ENCODE results near the gene CHFR. TPM values are rescaled to one million over a fixed set of nuclear protein-coding genes. Genes with fewer than 3 reads are reported as not detected.

Gene CHFR
- total RNA-seq, 1 donor = 55.0 TPM

DNA sequence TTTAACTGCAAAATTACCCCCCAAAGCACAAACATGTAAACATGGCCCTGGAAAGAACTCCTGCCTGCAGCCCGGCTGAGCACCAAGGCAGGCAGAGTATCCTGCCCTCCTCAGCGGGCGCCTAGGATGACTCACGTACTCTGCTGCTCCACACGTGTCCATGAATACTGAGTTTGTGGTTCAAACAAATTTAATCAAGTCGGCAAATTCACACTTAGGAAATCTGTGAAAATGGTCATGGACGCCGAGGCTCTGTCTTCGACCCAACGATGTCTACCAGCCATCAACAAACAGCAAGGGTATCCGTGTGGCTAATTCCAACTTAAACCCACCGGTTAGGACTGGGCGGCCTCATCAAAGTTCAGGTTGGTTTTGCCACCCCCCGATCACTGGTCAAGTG, 84.3 kb downstream of the CHFR start:
- TF ChIP-seq, protein P1, sequence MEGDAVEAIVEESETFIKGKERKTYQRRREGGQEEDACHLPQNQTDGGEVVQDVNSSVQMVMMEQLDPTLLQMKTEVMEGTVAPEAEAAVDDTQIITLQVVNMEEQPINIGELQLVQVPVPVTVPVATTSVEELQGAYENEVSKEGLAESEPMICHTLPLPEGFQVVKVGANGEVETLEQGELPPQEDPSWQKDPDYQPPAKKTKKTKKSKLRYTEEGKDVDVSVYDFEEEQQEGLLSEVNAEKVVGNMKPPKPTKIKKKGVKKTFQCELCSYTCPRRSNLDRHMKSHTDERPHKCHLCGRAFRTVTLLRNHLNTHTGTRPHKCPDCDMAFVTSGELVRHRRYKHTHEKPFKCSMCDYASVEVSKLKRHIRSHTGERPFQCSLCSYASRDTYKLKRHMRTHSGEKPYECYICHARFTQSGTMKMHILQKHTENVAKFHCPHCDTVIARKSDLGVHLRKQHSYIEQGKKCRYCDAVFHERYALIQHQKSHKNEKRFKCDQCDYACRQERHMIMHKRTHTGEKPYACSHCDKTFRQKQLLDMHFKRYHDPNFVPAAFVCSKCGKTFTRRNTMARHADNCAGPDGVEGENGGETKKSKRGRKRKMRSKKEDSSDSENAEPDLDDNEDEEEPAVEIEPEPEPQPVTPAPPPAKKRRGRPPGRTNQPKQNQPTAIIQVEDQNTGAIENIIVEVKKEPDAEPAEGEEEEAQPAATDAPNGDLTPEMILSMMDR (IDR thresholded peaks at IDR 0.05; ENCODE audit: extremely low read depth, low read depth, low read length) = no peak
- Histone ChIP-seq H3K36me3 (ENCODE audit: insufficient read depth, low read length) (peaks cover 89% of the 10 kb centered on the region), H3K27ac (ENCODE audit: low read depth, low read length) (peak overlapping the region; percentile 79), H3K4me1 (ENCODE audit: insufficient read depth, low read length) (peaks cover 15% of the 10 kb centered on the region), H3K9me3 (ENCODE audit: low read depth, low read length) (no peaks in the 10 kb centered on the region), H3K4me2 (ENCODE audit: insufficient read depth, low read length) (no peak overlapping the region), H4K20me1 (ENCODE audit: insufficient read depth, low read length) (peaks cover 62% of the 10 kb centered on the region), H2AFZ (ENCODE audit: low read length) (no peak overlapping the region), H3K4me3 (ENCODE audit: insufficient read depth, low read length) (no peak overlapping the region), H3K79me2 (ENCODE audit: insufficient read depth, low read length) (peaks cover 75% of the 10 kb centered on the region), H3K27me3 (ENCODE audit: insufficient read depth, low read length) (no peaks in the 10 kb centered on the region)
- DNase-seq (ENCODE audit: insufficient read length, low spot score, missing footprints) = peak; percentile 88

DNA sequence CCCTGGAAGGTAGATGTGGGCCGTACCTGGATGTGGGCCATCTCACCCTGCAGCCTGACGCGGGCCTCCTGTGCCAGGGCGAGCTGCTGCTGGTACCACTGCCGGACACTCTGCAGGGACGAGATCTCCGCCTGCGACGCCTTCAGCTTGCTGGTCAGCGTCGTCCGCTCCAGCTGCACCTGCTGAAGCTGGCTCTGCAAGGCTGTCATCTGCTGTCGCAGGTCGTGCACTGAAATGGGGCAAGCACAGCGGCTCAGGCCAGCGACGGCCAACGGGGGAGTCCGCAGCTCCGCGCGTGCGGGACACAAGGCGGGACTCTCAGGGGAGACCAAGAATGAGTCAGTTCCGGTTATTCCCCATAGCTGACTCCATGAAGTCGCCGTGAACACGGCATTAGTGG, 85.7 kb downstream of the CHFR start:
- TF ChIP-seq, protein P1 (IDR thresholded peaks at IDR 0.05; ENCODE audit: extremely low read depth, low read depth, low read length) = no peak
- Histone ChIP-seq H3K27me3 (ENCODE audit: insufficient read depth, low read length) (no peaks in the 10 kb centered on the region), H3K4me1 (ENCODE audit: insufficient read depth, low read length) (peaks cover 15% of the 10 kb centered on the region), H3K79me2 (ENCODE audit: insufficient read depth, low read length) (peaks cover 72% of the 10 kb centered on the region), H3K4me3 (ENCODE audit: insufficient read depth, low read length) (no peak overlapping the region), H2AFZ (ENCODE audit: low read length) (no peak overlapping the region), H3K27ac (ENCODE audit: low read depth, low read length) (no peak overlapping the region), H4K20me1 (ENCODE audit: insufficient read depth, low read length) (peaks cover 54% of the 10 kb centered on the region), H3K9me3 (ENCODE audit: low read depth, low read length) (no peaks in the 10 kb centered on the region), H3K36me3 (ENCODE audit: insufficient read depth, low read length) (peaks cover 91% of the 10 kb centered on the region), H3K4me2 (ENCODE audit: insufficient read depth, low read length) (no peak overlapping the region)
- peak; percentile 34 for DNase-seq (ENCODE audit: insufficient read length, low spot score, missing footprints)

GRCh38 chr12:132798836-132799235, 88.6 kb downstream of the CHFR start:
- Histone ChIP-seq H3K4me3 (ENCODE audit: insufficient read depth, low read length) (no peak overlapping the region), H3K4me2 (ENCODE audit: insufficient read depth, low read length) (no peak overlapping the region), H3K36me3 (ENCODE audit: insufficient read depth, low read length) (peaks cover 89% of the 10 kb centered on the region), H4K20me1 (ENCODE audit: insufficient read depth, low read length) (peaks cover 43% of the 10 kb centered on the region), H3K9me3 (ENCODE audit: low read depth, low read length) (no peaks in the 10 kb centered on the region), H3K4me1 (ENCODE audit: insufficient read depth, low read length) (peaks cover 5% of the 10 kb centered on the region), H3K27ac (ENCODE audit: low read depth, low read length) (no peak overlapping the region), H3K27me3 (ENCODE audit: insufficient read depth, low read length) (no peaks in the 10 kb centered on the region), H3K79me2 (ENCODE audit: insufficient read depth, low read length) (peaks cover 71% of the 10 kb centered on the region), H2AFZ (ENCODE audit: low read length) (no peak overlapping the region)
- TF ChIP-seq, protein P1 (IDR thresholded peaks at IDR 0.05; ENCODE audit: extremely low read depth, low read depth, low read length) = no peak
- DNase-seq (ENCODE audit: insufficient read length, low spot score, missing footprints) = peak; percentile 74

- Histone ChIP-seq H3K27ac (ENCODE audit: low read depth, low read length) (no peak overlapping the region), H3K4me1 (ENCODE audit: insufficient read depth, low read length) (no peaks in the 10 kb centered on the region), H3K79me2 (ENCODE audit: insufficient read depth, low read length) (peaks cover 66% of the 10 kb centered on the region), H3K27me3 (ENCODE audit: insufficient read depth, low read length) (no peaks in the 10 kb centered on the region), H3K36me3 (ENCODE audit: insufficient read depth, low read length) (peaks cover 84% of the 10 kb centered on the region), H3K4me2 (ENCODE audit: insufficient read depth, low read length) (no peak overlapping the region), H2AFZ (ENCODE audit: low read length) (no peak overlapping the region), H3K4me3 (ENCODE audit: insufficient read depth, low read length) (no peak overlapping the region), H4K20me1 (ENCODE audit: insufficient read depth, low read length) (peaks cover 37% of the 10 kb centered on the region), H3K9me3 (ENCODE audit: low read depth, low read length) (no peaks in the 10 kb centered on the region)
- DNase-seq (ENCODE audit: insufficient read length, low spot score, missing footprints) = peak; percentile 66
- TF ChIP-seq, protein P1 (IDR thresholded peaks at IDR 0.05; ENCODE audit: extremely low read depth, low read depth, low read length) = no peak
Observed at GRCh38 chr12:132797820-132798570, 89.4 kb downstream of the CHFR start.

Data from osteoblast (primary cell).